ENCODE measurements around the gene LRRC7.

The LRRC7 gene

DNA sequence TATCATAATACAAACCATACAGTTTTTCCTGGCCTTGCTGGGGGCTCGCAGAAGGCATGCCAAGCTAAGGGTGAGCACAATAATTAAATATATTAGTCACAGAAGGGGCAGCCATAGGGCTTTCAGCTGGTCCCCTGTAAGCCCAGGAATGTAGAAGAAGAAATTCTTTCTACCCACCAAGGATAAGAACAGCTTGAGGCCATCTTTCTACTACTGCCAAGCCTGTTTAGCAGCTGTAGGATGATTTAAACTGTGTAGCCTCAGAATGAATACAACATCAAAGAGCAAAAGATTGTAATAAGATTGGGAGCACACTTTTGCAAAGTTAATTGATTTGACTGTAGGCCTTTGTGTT lies 171.5 kb downstream of the LRRC7 start:
- Histone ChIP-seq H3K79me2 (ENCODE audit: low read length) (no peaks in the 10 kb centered on the region), H3K4me1 (ENCODE audit: low read length) (no peaks in the 10 kb centered on the region), H2AFZ (ENCODE audit: low read length) (no peak overlapping the region), H3K27me3 (replicated peaks; ENCODE audit: insufficient read depth, low read length) (no peaks in the 10 kb centered on the region), H3K27ac (ENCODE audit: low read length) (no peak overlapping the region), H3K4me3 (ENCODE audit: low read length) (no peak overlapping the region), H3K9me2 (replicated peaks; ENCODE audit: insufficient read depth, low read length) (no peaks in the 10 kb centered on the region), H3K4me2 (ENCODE audit: low read depth, low read length) (no peak overlapping the region), H3K9ac (ENCODE audit: low read length) (no peak overlapping the region), H3K36me3 (replicated peaks; ENCODE audit: insufficient read depth, low read length) (no peaks in the 10 kb centered on the region), H3K9me3 (replicated peaks; ENCODE audit: insufficient read depth, low read length) (no peaks in the 10 kb centered on the region), H3F3A (ENCODE audit: insufficient read depth, low read length) (no peaks in the 10 kb centered on the region), H4K20me1 (ENCODE audit: insufficient read depth, low read length) (no peaks in the 10 kb centered on the region)
- TF ChIP-seq, protein P1, sequence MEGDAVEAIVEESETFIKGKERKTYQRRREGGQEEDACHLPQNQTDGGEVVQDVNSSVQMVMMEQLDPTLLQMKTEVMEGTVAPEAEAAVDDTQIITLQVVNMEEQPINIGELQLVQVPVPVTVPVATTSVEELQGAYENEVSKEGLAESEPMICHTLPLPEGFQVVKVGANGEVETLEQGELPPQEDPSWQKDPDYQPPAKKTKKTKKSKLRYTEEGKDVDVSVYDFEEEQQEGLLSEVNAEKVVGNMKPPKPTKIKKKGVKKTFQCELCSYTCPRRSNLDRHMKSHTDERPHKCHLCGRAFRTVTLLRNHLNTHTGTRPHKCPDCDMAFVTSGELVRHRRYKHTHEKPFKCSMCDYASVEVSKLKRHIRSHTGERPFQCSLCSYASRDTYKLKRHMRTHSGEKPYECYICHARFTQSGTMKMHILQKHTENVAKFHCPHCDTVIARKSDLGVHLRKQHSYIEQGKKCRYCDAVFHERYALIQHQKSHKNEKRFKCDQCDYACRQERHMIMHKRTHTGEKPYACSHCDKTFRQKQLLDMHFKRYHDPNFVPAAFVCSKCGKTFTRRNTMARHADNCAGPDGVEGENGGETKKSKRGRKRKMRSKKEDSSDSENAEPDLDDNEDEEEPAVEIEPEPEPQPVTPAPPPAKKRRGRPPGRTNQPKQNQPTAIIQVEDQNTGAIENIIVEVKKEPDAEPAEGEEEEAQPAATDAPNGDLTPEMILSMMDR (IDR thresholded peaks at IDR 0.05; ENCODE audit: low read length), result no peak
- TF ChIP-seq EZH2 (optimal IDR thresholded peaks at IDR 0.05; ENCODE audit: low read depth, low read length) (no peak), EZH2phosphoT487 (IDR thresholded peaks at IDR 0.05; ENCODE audit: low read length) (no peak)
- DNase-seq, result no peak

DNA sequence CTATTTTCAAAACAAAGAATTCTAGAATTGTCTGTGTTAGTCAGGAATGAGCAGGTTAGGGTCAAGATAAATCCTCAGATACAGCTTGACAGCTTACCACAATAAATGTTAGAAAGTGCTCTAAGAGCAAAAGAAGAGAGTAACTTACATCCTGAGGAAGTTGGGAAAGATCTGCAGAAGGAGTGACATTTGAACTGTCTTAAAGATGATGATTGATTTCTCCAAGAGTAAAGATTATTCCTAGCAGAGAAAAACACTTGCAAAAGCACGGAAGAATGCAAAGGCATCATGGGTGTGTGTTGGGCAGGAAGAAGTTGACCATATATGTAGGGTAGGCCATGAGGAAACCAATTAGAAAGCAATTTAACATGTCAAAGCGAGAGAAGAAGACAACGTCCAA lies 175.4 kb downstream of the LRRC7 start:
- DNase-seq, result no peak
- H3K36me3 ChIP-seq (replicated peaks; ENCODE audit: insufficient read depth, low read length), result no peaks in the 10 kb centered on the region

DNA sequence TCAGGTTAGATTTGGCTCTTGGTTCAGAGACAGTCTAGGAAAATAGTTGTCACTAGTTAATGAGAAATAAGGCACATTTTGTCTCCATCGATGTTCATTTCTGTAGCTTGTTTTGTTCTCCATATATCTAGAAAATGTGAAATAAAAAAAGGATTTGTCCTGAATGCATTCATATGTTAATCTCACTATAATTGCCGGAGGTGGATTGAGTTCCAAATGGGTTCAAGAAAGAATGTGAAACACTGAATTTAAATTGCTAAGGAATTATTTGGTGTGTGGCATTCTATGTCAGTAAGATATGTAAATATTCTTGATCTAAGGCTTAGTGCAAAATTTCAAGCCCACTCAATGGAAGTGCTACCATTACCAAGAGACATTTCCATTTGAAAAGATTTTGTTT lies 176.7 kb downstream of the LRRC7 start:
- H3K4me1 ChIP-seq (ENCODE audit: low read length), result no peaks in the 10 kb centered on the region
- H3K9me2 ChIP-seq (replicated peaks; ENCODE audit: insufficient read depth, low read length), result no peaks in the 10 kb centered on the region
- H3K27ac ChIP-seq (ENCODE audit: low read length), result no peak overlapping the region
- no peak overlapping the region for H3K4me3 ChIP-seq (ENCODE audit: low read length)
- no peak overlapping the region for H3K4me2 ChIP-seq (ENCODE audit: low read depth, low read length)
- H3F3A ChIP-seq (ENCODE audit: insufficient read depth, low read length), result no peaks in the 10 kb centered on the region
- no peak for DNase-seq
- H3K9me3 ChIP-seq (replicated peaks; ENCODE audit: insufficient read depth, low read length), result no peaks in the 10 kb centered on the region
- H3K79me2 ChIP-seq (ENCODE audit: low read length), result no peaks in the 10 kb centered on the region
- no peak overlapping the region for H3K9ac ChIP-seq (ENCODE audit: low read length)
- H3K36me3 ChIP-seq (replicated peaks; ENCODE audit: insufficient read depth, low read length), result no peaks in the 10 kb centered on the region
- no peak overlapping the region for H2AFZ ChIP-seq (ENCODE audit: low read length)
- H4K20me1 ChIP-seq (ENCODE audit: insufficient read depth, low read length), result no peaks in the 10 kb centered on the region
- TF ChIP-seq, protein P1 (IDR thresholded peaks at IDR 0.05; ENCODE audit: low read length), result no peak
- TF ChIP-seq EZH2 (optimal IDR thresholded peaks at IDR 0.05; ENCODE audit: low read depth, low read length) (no peak), EZH2phosphoT487 (IDR thresholded peaks at IDR 0.05; ENCODE audit: low read length) (no peak)
- no peaks in the 10 kb centered on the region for H3K27me3 ChIP-seq (replicated peaks; ENCODE audit: insufficient read depth, low read length)

More for the DNA sequence above, 175.4 kb downstream of the LRRC7 start:
- Histone ChIP-seq H3K4me1 (ENCODE audit: low read length) (no peaks in the 10 kb centered on the region), H3K27me3 (replicated peaks; ENCODE audit: insufficient read depth, low read length) (no peaks in the 10 kb centered on the region), H3K9me3 (replicated peaks; ENCODE audit: insufficient read depth, low read length) (no peaks in the 10 kb centered on the region), H3K9ac (ENCODE audit: low read length) (no peak overlapping the region), H3K9me2 (replicated peaks; ENCODE audit: insufficient read depth, low read length) (no peaks in the 10 kb centered on the region), H3K79me2 (ENCODE audit: low read length) (no peaks in the 10 kb centered on the region), H3F3A (ENCODE audit: insufficient read depth, low read length) (no peaks in the 10 kb centered on the region), H3K4me3 (ENCODE audit: low read length) (no peak overlapping the region), H2AFZ (ENCODE audit: low read length) (no peak overlapping the region), H3K27ac (ENCODE audit: low read length) (no peak overlapping the region), H3K4me2 (ENCODE audit: low read depth, low read length) (no peak overlapping the region), H4K20me1 (ENCODE audit: insufficient read depth, low read length) (no peaks in the 10 kb centered on the region)
- TF ChIP-seq, protein P1 (IDR thresholded peaks at IDR 0.05; ENCODE audit: low read length), result no peak
- no peak for TF ChIP-seq EZH2phosphoT487 (IDR thresholded peaks at IDR 0.05; ENCODE audit: low read length)
- TF ChIP-seq EZH2 (optimal IDR thresholded peaks at IDR 0.05; ENCODE audit: low read depth, low read length), result no peak
